Body of pancreas (tissue), 4 donors: Measurements from ENCODE around the gene CYP1A1.

Experiments used
- POLR2A ChIP-seq, 3 donors: fragments of 450-650 bp; IDR thresholded peaks; one replicate each; pipeline ENCODE4 v1.6.1; 2016; ENCODE audit warnings: antibody characterized with exemption in 3 of 3, mild to moderate bottlenecking in 2 of 3
- TF ChIP-seq, protein P1 (sequence below), 7 experiments: fragments of 450-650 bp in 4 of 7; fragments of 200-600 bp in 3 of 7; sonication (generic) in 3 of 7; IDR thresholded peaks; one replicate each; pipeline ENCODE4 v1.5.1; 2016 to 2019; ENCODE audit warnings: antibody characterized with exemption in 7 of 7

DNA sequence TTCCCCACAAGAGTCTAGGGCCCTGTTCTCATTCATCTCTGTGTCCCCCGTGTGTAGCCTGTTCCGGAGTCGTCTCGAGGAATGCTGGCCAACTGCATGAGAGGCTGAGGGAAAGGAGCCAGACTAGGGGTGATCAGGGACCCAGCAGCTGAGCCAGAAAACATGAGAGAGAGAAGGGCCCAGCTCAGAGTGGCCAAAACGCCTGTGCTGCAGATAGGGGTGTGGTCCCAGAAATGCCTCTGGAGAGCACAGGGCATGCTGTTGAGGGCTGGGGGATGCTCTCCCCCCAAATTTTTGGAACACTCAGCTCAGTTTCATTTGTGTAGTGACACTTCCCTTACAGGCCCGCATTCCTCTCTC is 37.4 kb upstream of the CYP1A1 start:
- TF ChIP-seq, protein P1, sequence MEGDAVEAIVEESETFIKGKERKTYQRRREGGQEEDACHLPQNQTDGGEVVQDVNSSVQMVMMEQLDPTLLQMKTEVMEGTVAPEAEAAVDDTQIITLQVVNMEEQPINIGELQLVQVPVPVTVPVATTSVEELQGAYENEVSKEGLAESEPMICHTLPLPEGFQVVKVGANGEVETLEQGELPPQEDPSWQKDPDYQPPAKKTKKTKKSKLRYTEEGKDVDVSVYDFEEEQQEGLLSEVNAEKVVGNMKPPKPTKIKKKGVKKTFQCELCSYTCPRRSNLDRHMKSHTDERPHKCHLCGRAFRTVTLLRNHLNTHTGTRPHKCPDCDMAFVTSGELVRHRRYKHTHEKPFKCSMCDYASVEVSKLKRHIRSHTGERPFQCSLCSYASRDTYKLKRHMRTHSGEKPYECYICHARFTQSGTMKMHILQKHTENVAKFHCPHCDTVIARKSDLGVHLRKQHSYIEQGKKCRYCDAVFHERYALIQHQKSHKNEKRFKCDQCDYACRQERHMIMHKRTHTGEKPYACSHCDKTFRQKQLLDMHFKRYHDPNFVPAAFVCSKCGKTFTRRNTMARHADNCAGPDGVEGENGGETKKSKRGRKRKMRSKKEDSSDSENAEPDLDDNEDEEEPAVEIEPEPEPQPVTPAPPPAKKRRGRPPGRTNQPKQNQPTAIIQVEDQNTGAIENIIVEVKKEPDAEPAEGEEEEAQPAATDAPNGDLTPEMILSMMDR (IDR thresholded peaks at IDR 0.05), result no peak
- TF ChIP-seq POLR2A (IDR thresholded peaks at IDR 0.05), result no peak
